ENCODE results near the gene CYP4F8.

- TF ChIP-seq CTCF (IDR thresholded peaks at IDR 0.05; ENCODE audit: insufficient read depth, low read length) (no peak), SPI1 (IDR thresholded peaks at IDR 0.05; ENCODE audit: borderline replicate concordance, low read depth) (no peak), POLR2AphosphoS5 (IDR thresholded peaks at IDR 0.05; ENCODE audit: low read depth) (no peak), GABPA (IDR thresholded peaks at IDR 0.05; ENCODE audit: low read depth) (no peak)
- TF ChIP-seq, protein P1, sequence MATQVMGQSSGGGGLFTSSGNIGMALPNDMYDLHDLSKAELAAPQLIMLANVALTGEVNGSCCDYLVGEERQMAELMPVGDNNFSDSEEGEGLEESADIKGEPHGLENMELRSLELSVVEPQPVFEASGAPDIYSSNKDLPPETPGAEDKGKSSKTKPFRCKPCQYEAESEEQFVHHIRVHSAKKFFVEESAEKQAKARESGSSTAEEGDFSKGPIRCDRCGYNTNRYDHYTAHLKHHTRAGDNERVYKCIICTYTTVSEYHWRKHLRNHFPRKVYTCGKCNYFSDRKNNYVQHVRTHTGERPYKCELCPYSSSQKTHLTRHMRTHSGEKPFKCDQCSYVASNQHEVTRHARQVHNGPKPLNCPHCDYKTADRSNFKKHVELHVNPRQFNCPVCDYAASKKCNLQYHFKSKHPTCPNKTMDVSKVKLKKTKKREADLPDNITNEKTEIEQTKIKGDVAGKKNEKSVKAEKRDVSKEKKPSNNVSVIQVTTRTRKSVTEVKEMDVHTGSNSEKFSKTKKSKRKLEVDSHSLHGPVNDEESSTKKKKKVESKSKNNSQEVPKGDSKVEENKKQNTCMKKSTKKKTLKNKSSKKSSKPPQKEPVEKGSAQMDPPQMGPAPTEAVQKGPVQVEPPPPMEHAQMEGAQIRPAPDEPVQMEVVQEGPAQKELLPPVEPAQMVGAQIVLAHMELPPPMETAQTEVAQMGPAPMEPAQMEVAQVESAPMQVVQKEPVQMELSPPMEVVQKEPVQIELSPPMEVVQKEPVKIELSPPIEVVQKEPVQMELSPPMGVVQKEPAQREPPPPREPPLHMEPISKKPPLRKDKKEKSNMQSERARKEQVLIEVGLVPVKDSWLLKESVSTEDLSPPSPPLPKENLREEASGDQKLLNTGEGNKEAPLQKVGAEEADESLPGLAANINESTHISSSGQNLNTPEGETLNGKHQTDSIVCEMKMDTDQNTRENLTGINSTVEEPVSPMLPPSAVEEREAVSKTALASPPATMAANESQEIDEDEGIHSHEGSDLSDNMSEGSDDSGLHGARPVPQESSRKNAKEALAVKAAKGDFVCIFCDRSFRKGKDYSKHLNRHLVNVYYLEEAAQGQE (IDR thresholded peaks at IDR 0.05; ENCODE audit: insufficient replicate concordance, low read depth): no peak
These were observed 29.8 kb downstream of the CYP4F8 start for GRCh38 chr19:15644816-15645215.

Measured in HL-60 (cell line).